Measurements from ENCODE around the gene MGAT3. TPM values are rescaled to one million over a fixed set of nuclear protein-coding genes. Genes with fewer than 3 reads are reported as not detected.
A peak's percentile ranks its signal among the peaks of the same experiment; 100 is the strongest.

The MGAT3 gene
- total RNA-seq, 1 donor from 2014 or later: 47.0 TPM

DNA sequence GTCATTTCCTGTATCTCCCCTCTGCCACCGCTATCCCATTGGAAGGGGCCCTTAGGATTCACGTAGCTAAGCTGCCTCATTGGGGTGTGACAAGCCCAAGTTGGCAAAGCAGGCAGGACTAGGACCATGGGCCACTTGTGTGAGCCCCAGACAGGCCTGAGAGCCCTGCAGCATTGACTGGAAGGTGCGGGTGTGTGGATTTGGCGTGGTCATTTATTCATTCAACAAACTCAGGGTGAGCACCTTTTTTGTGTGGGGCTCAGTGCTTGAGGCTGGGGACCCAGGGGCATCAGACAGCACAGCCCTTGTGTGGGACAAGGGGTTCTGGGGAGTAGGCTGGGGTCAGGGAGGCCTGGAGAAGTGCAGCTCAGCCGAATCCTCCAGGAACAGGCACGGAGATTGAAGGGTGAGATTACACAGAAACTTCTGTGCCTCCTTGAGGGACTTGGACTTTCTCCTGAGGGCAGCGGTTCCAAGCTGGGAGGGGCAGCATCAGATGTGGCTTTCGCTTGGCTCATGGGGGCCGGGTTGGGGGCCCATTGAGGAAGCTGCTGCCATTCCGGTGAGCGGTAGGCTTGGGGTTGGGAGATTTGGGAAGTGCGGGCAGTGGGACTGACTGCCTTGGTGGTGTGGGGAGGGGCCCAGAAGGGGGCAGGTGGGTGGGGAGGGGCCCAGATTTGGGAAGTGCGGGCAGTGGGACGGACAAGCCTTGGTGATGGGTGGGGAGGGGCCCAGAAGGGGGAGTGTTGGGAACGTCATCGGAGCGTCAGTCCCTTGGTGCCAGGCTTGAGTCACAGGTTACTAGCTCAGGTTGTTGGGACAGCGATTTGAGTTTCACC, 11.9 kb downstream of the MGAT3 start:
- no peak for DNase-seq (ENCODE audit: extremely low spot score, unreplicated experiment)
- TF ChIP-seq, protein P1, sequence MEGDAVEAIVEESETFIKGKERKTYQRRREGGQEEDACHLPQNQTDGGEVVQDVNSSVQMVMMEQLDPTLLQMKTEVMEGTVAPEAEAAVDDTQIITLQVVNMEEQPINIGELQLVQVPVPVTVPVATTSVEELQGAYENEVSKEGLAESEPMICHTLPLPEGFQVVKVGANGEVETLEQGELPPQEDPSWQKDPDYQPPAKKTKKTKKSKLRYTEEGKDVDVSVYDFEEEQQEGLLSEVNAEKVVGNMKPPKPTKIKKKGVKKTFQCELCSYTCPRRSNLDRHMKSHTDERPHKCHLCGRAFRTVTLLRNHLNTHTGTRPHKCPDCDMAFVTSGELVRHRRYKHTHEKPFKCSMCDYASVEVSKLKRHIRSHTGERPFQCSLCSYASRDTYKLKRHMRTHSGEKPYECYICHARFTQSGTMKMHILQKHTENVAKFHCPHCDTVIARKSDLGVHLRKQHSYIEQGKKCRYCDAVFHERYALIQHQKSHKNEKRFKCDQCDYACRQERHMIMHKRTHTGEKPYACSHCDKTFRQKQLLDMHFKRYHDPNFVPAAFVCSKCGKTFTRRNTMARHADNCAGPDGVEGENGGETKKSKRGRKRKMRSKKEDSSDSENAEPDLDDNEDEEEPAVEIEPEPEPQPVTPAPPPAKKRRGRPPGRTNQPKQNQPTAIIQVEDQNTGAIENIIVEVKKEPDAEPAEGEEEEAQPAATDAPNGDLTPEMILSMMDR (conservative IDR thresholded peaks at IDR 0.05): no peak
- Mint-ChIP-seq H3K4me1 (ENCODE audit: unreplicated experiment) (peaks cover 50% of the 10 kb centered on the region), H3K36me3 (no peaks in the 10 kb centered on the region), H3K27ac (peak overlapping the region; percentile 82), H3K9me3 (no peaks in the 10 kb centered on the region), H3K4me3 (peak overlapping the region; percentile 41), H3K27me3 (no peaks in the 10 kb centered on the region)

DNA sequence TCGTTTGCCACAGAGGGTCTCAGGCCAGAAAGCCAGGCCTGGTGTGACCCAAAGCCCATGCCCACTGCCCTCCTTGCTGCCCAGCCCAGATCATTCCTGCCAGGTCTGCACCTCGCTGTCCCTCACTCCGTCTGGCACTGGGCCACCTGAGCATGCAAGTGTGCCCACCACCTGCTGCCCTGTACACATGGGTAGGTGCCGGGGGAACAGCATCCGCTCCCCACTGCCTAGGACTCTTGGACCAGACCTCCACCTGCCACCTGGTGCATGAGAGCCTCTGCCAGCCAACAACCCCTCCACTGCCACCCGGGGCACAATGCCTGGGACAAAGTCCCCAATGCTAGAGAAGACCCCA, 12.5 kb downstream of the MGAT3 start:
- no peaks in the 10 kb centered on the region for H3K9me3 Mint-ChIP-seq
- no peak overlapping the region for H3K4me3 Mint-ChIP-seq
- TF ChIP-seq, protein P1 (conservative IDR thresholded peaks at IDR 0.05): no peak
- no peak for DNase-seq (ENCODE audit: extremely low spot score, unreplicated experiment)
- no peaks in the 10 kb centered on the region for H3K36me3 Mint-ChIP-seq
- H3K4me1 Mint-ChIP-seq (ENCODE audit: unreplicated experiment): peaks cover 50% of the 10 kb centered on the region
- no peaks in the 10 kb centered on the region for H3K27me3 Mint-ChIP-seq
- no peak overlapping the region for H3K27ac Mint-ChIP-seq

DNA sequence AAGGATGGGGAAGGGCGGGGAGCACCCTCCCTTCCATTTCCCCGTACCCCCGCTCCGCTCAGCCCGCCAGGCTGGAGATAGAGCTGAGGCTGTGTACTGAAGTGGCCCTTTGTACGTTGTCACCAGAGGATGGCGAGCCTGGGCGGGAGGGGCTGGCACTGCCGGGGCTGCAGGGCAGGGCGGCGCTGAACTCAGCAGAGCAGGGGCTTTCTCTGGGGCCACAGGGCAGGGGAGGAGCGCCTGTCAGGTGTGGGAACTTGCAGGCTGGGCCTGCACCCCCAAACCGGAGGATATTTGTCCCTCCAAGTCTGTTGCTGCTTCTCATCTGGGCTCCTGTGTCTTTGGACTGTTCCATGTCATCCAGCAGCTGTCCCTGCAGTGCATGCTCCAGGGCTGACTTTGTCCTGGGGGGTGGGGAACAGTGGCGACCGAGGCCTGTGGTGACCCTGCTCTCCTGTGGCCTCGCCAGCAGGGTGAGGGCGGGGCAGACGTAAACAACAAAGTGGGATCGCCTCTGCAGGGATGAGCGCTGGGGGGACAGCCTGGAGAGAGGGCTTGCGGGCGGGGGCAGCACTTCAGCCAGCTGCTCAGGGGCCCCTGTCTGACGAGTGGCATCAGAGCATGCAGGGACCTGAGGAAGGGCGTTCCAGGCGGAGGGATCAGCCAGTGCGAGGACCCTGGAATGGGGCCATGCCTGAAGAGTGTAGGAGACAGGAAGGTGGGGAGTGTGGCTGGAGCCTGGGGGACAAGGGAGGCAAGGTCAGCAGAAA, 13.1 kb downstream of the MGAT3 start:
- Mint-ChIP-seq H3K27me3 (no peaks in the 10 kb centered on the region), H3K27ac (peak overlapping the region; percentile 100), H3K4me3 (peak overlapping the region; percentile 80), H3K36me3 (no peaks in the 10 kb centered on the region), H3K4me1 (ENCODE audit: unreplicated experiment) (peaks cover 50% of the 10 kb centered on the region), H3K9me3 (no peaks in the 10 kb centered on the region)
- TF ChIP-seq, protein P1 (conservative IDR thresholded peaks at IDR 0.05): peak; percentile 25
- DNase-seq (ENCODE audit: extremely low spot score, unreplicated experiment): no peak

DNA sequence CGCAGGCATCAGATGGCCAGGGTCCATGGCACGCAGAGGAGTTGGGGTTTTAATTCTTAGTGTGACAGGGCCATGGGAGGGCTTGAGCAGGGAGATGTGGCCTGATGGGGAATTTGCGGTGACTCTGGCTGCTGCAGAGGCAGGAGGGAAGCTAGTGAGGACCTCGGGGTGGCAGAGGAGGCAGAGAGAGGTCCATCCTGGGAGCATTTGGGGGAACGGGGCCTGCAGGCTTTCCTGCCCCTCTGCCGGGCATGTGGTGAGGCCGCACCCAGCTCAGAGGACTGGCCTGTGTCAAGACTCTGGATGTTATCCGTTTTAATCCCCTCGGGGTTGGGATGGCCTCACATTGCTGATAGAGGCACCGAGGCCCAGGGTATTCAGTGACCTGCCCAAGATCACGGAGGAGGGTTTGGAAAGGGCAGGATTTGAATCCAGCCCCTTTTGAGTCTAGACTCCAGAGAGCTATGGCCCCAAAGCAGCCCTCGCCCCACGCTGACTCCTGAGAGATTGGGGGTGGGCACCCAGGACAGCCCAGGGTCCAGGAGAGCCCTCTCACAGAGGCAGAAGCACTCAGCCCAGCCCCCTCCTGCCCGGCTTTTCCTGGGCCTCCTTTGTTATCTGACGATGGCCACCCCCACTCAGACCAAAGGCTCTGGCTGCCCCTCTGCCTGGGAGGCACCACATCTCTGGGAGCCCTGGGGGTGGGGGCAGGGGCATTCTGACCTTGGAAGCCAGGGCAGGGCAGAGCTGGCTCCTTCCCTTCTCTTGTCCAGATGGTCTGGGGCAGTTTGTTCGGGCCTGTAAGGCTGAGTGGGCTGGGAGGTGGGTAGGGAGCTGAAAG, 13.9 kb downstream of the MGAT3 start:
- H3K36me3 Mint-ChIP-seq: no peaks in the 10 kb centered on the region
- peak overlapping the region; percentile 100 for H3K27ac Mint-ChIP-seq
- H3K9me3 Mint-ChIP-seq: no peaks in the 10 kb centered on the region
- H3K27me3 Mint-ChIP-seq: no peaks in the 10 kb centered on the region
- TF ChIP-seq, protein P1 (conservative IDR thresholded peaks at IDR 0.05): no peak
- no peak for DNase-seq (ENCODE audit: extremely low spot score, unreplicated experiment)
- peaks cover 54% of the 10 kb centered on the region for H3K4me1 Mint-ChIP-seq (ENCODE audit: unreplicated experiment)
- H3K4me3 Mint-ChIP-seq: peak overlapping the region; percentile 81

DNA sequence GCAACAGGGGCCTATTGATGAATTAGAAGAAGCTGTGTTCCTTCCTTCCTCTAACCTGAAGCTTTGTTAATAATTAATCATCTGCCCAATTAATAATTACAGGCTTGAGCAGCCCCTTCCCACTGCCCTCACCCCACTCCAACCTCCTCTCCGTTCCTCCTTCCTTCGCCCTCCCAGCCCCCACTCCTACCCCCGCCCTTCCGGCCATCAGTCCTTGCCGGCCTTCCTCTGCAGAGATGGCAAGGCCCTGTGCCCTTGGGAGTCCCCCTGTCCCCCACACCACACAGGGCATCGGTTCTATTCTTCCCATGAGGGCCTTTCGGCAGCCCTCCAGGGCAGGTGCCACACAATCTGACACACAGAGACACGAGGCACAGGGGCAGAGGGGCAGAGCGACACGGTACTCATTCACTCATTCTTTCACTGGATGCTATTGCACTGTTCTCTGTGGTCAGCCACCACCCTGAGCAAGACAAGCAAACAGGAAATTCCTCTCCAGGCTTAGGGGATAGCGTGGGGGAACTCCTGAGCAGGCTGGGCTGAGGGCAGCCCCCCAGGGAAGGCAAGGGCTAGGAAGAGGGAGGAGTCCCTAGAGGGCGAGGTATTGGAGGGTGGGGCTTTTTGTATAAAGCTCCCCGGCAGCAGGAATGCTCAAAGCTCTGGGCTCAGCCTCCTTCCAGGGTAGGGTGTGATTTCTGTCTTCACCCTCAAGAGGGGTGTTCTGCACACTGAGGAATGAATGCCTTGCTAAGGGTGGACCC, 14.7 kb downstream of the MGAT3 start:
- H3K27ac Mint-ChIP-seq: peak overlapping the region; percentile 100
- H3K36me3 Mint-ChIP-seq: no peaks in the 10 kb centered on the region
- no peaks in the 10 kb centered on the region for H3K9me3 Mint-ChIP-seq
- peak overlapping the region; percentile 81 for H3K4me3 Mint-ChIP-seq
- H3K4me1 Mint-ChIP-seq (ENCODE audit: unreplicated experiment): peaks cover 54% of the 10 kb centered on the region
- DNase-seq (ENCODE audit: extremely low spot score, unreplicated experiment): no peak
- TF ChIP-seq, protein P1 (conservative IDR thresholded peaks at IDR 0.05): no peak
- H3K27me3 Mint-ChIP-seq: no peaks in the 10 kb centered on the region

Measured in type B pancreatic cell (in vitro differentiated cells).